GM19397 (cell line): ENCODE data around the gene C16orf78.
"Not testable (repeated sequence)": the region's sequence is repeated elsewhere in the genome, so short reads cannot be mapped to it uniquely, and the experiment has no call there.

Source experiments
- ATAC-seq: cut with Tn5 transposase; IDR thresholded peaks from one replicate; pipeline ENCODE4 v1.9.1; 2021; ENCODE audit warnings: mild to moderate bottlenecking, moderate library complexity; ENCODE audit not compliant: unreplicated experiment

Gene C16orf78

GRCh38 chr16:49349446-49350168 lies 24.0 kb upstream of the C16orf78 start:
- ATAC-seq = no peak

GRCh38 chr16:49350265-49351095 lies 23.1 kb upstream of the C16orf78 start:
- no peak for ATAC-seq

- ATAC-seq = no peak
These were observed 22.5 kb upstream of the C16orf78 start for GRCh38 chr16:49351096-49351487.

- ATAC-seq = no peak
These were observed 20.7 kb upstream of the C16orf78 start for GRCh38 chr16:49352892-49353291.

GRCh38 chr16:49353680-49354079 lies 19.9 kb upstream of the C16orf78 start:
- no peak for ATAC-seq

GRCh38 chr16:49354101-49354500 lies 19.5 kb upstream of the C16orf78 start:
- no peak for ATAC-seq

GRCh38 chr16:49354991-49355390 lies 18.6 kb upstream of the C16orf78 start:
- no peak for ATAC-seq

- ATAC-seq = no peak
These were observed 17.5 kb upstream of the C16orf78 start for GRCh38 chr16:49355933-49356665.

GRCh38 chr16:49356728-49357488 lies 16.7 kb upstream of the C16orf78 start:
- ATAC-seq = no peak

GRCh38 chr16:49359591-49359990 lies 14.0 kb upstream of the C16orf78 start:
- no peak for ATAC-seq

- ATAC-seq = not testable (repeated sequence)
These were observed 11.9 kb upstream of the C16orf78 start for GRCh38 chr16:49361731-49362130.

GRCh38 chr16:49362230-49362629 lies 11.4 kb upstream of the C16orf78 start:
- ATAC-seq = no peak

- peak; percentile 76 for ATAC-seq
These were observed 7.7 kb upstream of the C16orf78 start for GRCh38 chr16:49365711-49366509.

- ATAC-seq = peak; percentile 45
These were observed 6.9 kb upstream of the C16orf78 start for GRCh38 chr16:49366669-49367068.

GRCh38 chr16:49369651-49370611 lies 3.7 kb upstream of the C16orf78 start:
- ATAC-seq = no peak

- no peak for ATAC-seq
These were observed 2.6 kb downstream of the C16orf78 start for GRCh38 chr16:49376206-49376605.

- no peak for ATAC-seq
These were observed 3.7 kb downstream of the C16orf78 start for GRCh38 chr16:49377196-49377755.

- no peak for ATAC-seq
These were observed 4.6 kb downstream of the C16orf78 start for GRCh38 chr16:49378238-49378637.
